Measurements from ENCODE around the gene GTPBP8. TPM values are rescaled to one million over a fixed set of nuclear protein-coding genes. Genes with fewer than 3 reads are reported as not detected.
A peak's percentile ranks its signal among the peaks of the same experiment; 100 is the strongest.

The GTPBP8 gene
- total RNA-seq, 1 donor from 2014 or later = 18.1 TPM

DNA sequence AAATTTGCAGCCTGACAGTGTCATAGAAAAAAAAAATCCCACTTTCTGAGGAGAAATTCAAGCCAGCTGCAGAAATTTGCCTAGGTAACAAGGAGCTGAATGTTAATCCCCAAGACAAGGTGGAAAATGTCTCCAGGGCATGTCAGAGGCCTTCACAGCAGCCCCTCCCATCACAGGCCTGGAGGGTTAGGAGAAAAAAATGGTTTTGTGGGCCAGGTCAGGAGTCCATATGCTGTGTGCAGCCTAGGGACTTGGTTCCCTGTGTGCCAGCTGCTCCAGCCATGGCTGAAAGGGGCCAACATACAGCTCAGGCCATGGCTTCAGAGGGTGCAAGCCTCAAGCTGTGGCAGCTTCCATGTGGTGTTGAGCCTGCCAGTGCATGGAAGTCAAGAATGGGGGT, 27.1 kb upstream of the GTPBP8 start:
- Mint-ChIP-seq H3K9me3 (peaks cover 14% of the 10 kb centered on the region), H3K27ac (no peak overlapping the region), H3K27me3 (no peaks in the 10 kb centered on the region), H3K36me3 (ENCODE audit: low read depth) (peaks cover 24% of the 10 kb centered on the region), H3K4me1 (peaks cover 52% of the 10 kb centered on the region), H3K4me3 (no peak overlapping the region)
- ATAC-seq (ENCODE audit: low read depth) (no peak), DNase-seq (no peak)
- POLR2A ChIA-PET = no interaction called here
- intact Hi-C loops (cut with micrococcal nuclease) = no loop called here
- TF ChIP-seq, protein P1, sequence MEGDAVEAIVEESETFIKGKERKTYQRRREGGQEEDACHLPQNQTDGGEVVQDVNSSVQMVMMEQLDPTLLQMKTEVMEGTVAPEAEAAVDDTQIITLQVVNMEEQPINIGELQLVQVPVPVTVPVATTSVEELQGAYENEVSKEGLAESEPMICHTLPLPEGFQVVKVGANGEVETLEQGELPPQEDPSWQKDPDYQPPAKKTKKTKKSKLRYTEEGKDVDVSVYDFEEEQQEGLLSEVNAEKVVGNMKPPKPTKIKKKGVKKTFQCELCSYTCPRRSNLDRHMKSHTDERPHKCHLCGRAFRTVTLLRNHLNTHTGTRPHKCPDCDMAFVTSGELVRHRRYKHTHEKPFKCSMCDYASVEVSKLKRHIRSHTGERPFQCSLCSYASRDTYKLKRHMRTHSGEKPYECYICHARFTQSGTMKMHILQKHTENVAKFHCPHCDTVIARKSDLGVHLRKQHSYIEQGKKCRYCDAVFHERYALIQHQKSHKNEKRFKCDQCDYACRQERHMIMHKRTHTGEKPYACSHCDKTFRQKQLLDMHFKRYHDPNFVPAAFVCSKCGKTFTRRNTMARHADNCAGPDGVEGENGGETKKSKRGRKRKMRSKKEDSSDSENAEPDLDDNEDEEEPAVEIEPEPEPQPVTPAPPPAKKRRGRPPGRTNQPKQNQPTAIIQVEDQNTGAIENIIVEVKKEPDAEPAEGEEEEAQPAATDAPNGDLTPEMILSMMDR (IDR thresholded peaks at IDR 0.05) = no peak
- CTCF ChIA-PET = no interaction called here

DNA sequence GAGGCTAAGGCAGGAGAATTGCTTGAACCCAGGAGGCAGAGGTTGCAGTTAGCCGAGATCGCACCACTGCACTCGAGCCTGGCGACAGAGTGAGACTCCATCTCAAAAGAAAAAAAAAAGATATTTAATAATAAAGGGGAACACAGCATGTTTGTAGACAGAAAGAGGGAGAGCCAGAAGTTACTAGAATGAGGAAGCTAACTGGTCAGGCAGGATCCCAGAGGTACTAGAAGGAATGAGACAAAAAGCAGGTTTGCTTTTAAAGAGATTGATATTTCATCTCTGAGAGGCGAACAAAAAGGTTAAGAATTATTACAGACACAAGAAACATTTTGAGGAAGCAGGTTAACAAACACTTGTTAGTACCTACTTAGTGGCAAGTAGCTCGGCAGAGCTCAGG, 25.1 kb upstream of the GTPBP8 start:
- Mint-ChIP-seq H3K9me3 (peaks cover 14% of the 10 kb centered on the region), H3K4me3 (no peak overlapping the region), H3K27ac (no peak overlapping the region), H3K36me3 (ENCODE audit: low read depth) (peaks cover 24% of the 10 kb centered on the region), H3K27me3 (no peaks in the 10 kb centered on the region), H3K4me1 (peaks cover 48% of the 10 kb centered on the region)
- TF ChIP-seq, protein P1 (IDR thresholded peaks at IDR 0.05) = no peak
- DNase-seq = no peak
- ChIA-PET POLR2A (interaction anchor here (1.4 kb wide), 1 partner anchor 152 kb away, joined by 4 read pairs; no protein-coding TSS in a partner anchor), CTCF (interaction anchor here (2.9 kb wide), 1 partner anchor 13 kb away, joined by 15 read pairs; no protein-coding TSS in a partner anchor)
- no peak for ATAC-seq (ENCODE audit: low read depth)
- intact Hi-C loops (cut with micrococcal nuclease) = loop anchor here (1.0 kb wide), 1 partner anchor 7 kb away; no protein-coding TSS in a partner anchor

DNA sequence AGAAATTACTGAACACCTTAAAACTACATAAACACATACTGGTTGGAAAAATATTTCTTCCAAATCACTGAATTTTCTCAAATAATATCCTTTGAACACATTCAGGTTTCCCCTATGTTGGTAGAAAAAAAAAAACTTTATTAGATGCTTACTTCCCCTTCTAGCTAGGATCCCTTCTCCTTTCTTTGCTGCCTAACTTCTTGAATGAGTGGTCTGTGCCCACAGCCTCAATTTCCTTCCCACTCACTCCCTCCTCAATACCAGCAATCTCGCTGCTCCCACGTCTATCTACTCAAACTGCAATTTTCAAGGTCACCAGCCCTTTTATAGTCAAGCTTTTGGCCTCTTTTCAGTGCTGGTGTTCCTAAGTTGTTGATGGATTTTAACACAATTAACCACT, 24.2 kb upstream of the GTPBP8 start:
- H3K9me3 Mint-ChIP-seq = peaks cover 14% of the 10 kb centered on the region
- peaks cover 23% of the 10 kb centered on the region for H3K36me3 Mint-ChIP-seq (ENCODE audit: low read depth)
- intact Hi-C loops (cut with micrococcal nuclease) = loop anchor here (1.0 kb wide), 1 partner anchor 8 kb away; no protein-coding TSS in a partner anchor
- ChIA-PET CTCF (interaction anchor here (1.5 to 2.9 kb wide), 2 partner anchors 12 to 232 kb away, joined by 4 to 15 read pairs; no protein-coding TSS in a partner anchor), POLR2A (interaction anchor here (1.4 kb wide), 1 partner anchor 153 kb away, joined by 4 read pairs; no protein-coding TSS in a partner anchor)
- no peak overlapping the region for H3K27ac Mint-ChIP-seq
- no peak overlapping the region for H3K4me3 Mint-ChIP-seq
- H3K27me3 Mint-ChIP-seq = no peaks in the 10 kb centered on the region
- peaks cover 50% of the 10 kb centered on the region for H3K4me1 Mint-ChIP-seq
- DNase-seq (no peak), ATAC-seq (ENCODE audit: low read depth) (peak; percentile 31)
- TF ChIP-seq, protein P1 (IDR thresholded peaks at IDR 0.05) = no peak

DNA sequence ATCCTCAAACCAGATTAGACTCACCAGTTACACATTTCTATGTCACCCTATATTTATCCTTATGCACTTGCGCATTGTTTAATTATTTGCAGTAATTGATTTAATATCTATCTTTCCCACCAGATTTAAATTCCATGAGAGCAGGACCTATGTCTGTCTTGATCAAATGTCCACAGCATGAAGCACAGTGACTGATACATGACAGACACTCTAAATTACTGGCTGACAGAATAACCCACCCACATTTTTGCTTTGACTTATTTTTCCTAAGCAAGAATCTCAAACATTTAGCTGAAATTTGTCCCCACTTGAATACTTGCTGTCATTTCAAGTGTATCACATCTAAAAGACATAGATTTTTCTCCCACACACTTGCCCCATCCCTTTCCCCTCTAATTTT, 23.4 kb upstream of the GTPBP8 start:
- intact Hi-C loops (cut with micrococcal nuclease) = no loop called here
- Mint-ChIP-seq H3K9me3 (peaks cover 14% of the 10 kb centered on the region), H3K4me1 (peaks cover 53% of the 10 kb centered on the region), H3K27ac (peak overlapping the region; percentile 25), H3K4me3 (no peak overlapping the region), H3K36me3 (ENCODE audit: low read depth) (peaks cover 22% of the 10 kb centered on the region), H3K27me3 (no peaks in the 10 kb centered on the region)
- TF ChIP-seq, protein P1 (IDR thresholded peaks at IDR 0.05) = no peak
- ATAC-seq (ENCODE audit: low read depth) (no peak), DNase-seq (no peak)
- ChIA-PET POLR2A (no interaction called here), CTCF (interaction anchor here (1.5 to 2.9 kb wide), 2 partner anchors 12 to 233 kb away, joined by 4 to 15 read pairs; no protein-coding TSS in a partner anchor)

DNA sequence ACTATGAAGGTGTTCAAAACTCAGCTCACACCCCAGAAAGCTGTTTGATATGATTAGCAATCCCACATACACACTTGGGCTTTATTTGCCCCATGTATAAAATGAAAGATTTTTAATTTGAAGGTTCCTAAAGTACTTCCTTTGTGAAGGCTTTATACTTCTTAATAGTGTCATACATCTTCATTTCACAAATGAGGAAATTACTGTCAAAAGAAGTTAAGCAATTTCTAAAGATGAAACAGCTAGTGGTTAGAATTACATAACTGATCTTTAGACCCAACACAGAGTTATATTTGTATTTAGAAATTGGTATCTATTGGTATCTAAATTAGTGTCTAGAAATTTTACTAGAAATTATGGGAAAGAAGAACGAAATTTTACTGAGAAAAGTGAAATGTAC, 23.0 kb upstream of the GTPBP8 start:
- CTCF ChIA-PET = interaction anchor here (2.9 kb wide), 1 partner anchor 11 kb away, joined by 15 read pairs; no protein-coding TSS in a partner anchor
- Mint-ChIP-seq H3K4me1 (peaks cover 56% of the 10 kb centered on the region), H3K4me3 (no peak overlapping the region), H3K36me3 (ENCODE audit: low read depth) (peaks cover 21% of the 10 kb centered on the region), H3K9me3 (peaks cover 13% of the 10 kb centered on the region), H3K27me3 (no peaks in the 10 kb centered on the region), H3K27ac (peak overlapping the region; percentile 25)
- intact Hi-C loops (cut with micrococcal nuclease) = no loop called here
- no peak for DNase-seq
- POLR2A ChIA-PET = interaction anchor here (0.6 kb wide), 1 partner anchor 224 kb away, joined by 5 read pairs; no protein-coding TSS in a partner anchor
- TF ChIP-seq, protein P1 (IDR thresholded peaks at IDR 0.05) = no peak
- no peak for ATAC-seq (ENCODE audit: low read depth)
